Smooth muscle cell (in vitro differentiated cells): ENCODE measurements around the gene DNAJC4. TPM values are rescaled to one million over a fixed set of nuclear protein-coding genes. Genes with fewer than 3 reads are reported as not detected.
"Not testable (repeated sequence)": the region's sequence is repeated elsewhere in the genome, so short reads cannot be mapped to it uniquely, and the experiment has no call there.

Source experiments
- DNase-seq: peaks from one replicate; lab custom pipeline; 2025; ENCODE audit not compliant: unreplicated experiment; lab: John Stamatoyannopoulos, UW
- H2AFZ ChIP-seq: fragments of 200-600 bp; sonication (generic); 2 replicates; pipeline ENCODE4 v1.6.0; 2016; ENCODE audit warnings: antibody characterized with exemption, low read depth, mild to moderate bottlenecking
- H3F3A ChIP-seq: fragments of 200-600 bp; sonication (generic); 2 replicates; pipeline ENCODE4 v1.6.0; 2017; ENCODE audit warnings: antibody characterized with exemption, low read depth
- H3K27ac ChIP-seq: fragments of 200-600 bp; sonication (generic); 2 replicates; pipeline ENCODE4 v1.5.1; 2016; ENCODE audit warnings: low read depth, mild to moderate bottlenecking
- H3K27me3 ChIP-seq: fragments of 200-600 bp; sonication (generic); 2 replicates; pipeline ENCODE4 v1.6.1; 2016; ENCODE audit warnings: low read depth, mild to moderate bottlenecking
- H3K36me3 ChIP-seq: fragments of 200-600 bp; sonication (generic); 2 replicates; pipeline ENCODE4 v1.5.1; 2016; ENCODE audit warnings: low read depth
- H3K4me1 ChIP-seq: fragments of 200-600 bp; sonication (generic); 2 replicates; pipeline ENCODE4 v1.5.1; 2016; ENCODE audit warnings: low read depth
- H3K4me2 ChIP-seq: fragments of 200-600 bp; sonication (generic); 2 replicates; pipeline ENCODE4 v1.6.0; 2016; ENCODE audit warnings: mild to moderate bottlenecking
- H3K4me3 ChIP-seq: fragments of 200-600 bp; sonication (generic); 2 replicates; pipeline ENCODE4 v1.5.1; 2016; ENCODE audit warnings: mild to moderate bottlenecking
- H3K79me2 ChIP-seq: fragments of 200-600 bp; sonication (generic); 2 replicates; pipeline ENCODE4 v1.6.0; 2016; ENCODE audit warnings: low read depth, mild to moderate bottlenecking
- H3K9ac ChIP-seq: fragments of 200-600 bp; sonication (generic); 2 replicates; pipeline ENCODE4 v1.6.0; 2016; ENCODE audit warnings: low read depth
- H3K9me3 ChIP-seq: fragments of 200-600 bp; sonication (generic); replicated peaks from 2 replicates; pipeline ENCODE4 v1.5.1; 2016; ENCODE audit warnings: low read depth
- H4K20me1 ChIP-seq: fragments of 200-600 bp; sonication (generic); 2 replicates; pipeline ENCODE4 v1.6.0; 2016; ENCODE audit warnings: low read depth
- CTCF ChIP-seq: fragments of 200-600 bp; sonication (generic); IDR thresholded peaks from 2 replicates; pipeline ENCODE4 v1.5.1; 2017; ENCODE audit warnings: borderline replicate concordance, mild to moderate bottlenecking, antibody characterized with exemption; ENCODE audit not compliant: insufficient read depth, poor library complexity, severe bottlenecking
- WGBS: methylation state at CpG from one replicate; pipeline ENCODE4 v1.1.7; 2016; ENCODE audit warnings: low lambda C conversion rate; 5-methylcytosine and 5-hydroxymethylcytosine counted together
- polyA plus RNA-seq: library from polyadenylated mRNA; unstranded; fragments of >200 nt; fragmentation: Nextera tagmentation; extraction: Ambion mirVana; gene quantifications from 2 replicates; pipeline ENCODE4 v1.2.1, GENCODE V29; 2016
- total RNA-seq: library from RNA; depleted of rRNA; stranded (reverse); fragments of >200 nt; gene quantifications from 2 replicates; pipeline ENCODE4 v1.2.3, GENCODE V29; 2014

Gene DNAJC4
- total and polyA plus RNA-seq, 2 experiments from 2014 or later = 14.5 to 78.5 TPM

- Histone ChIP-seq H3K4me1 (peaks cover 21% of the 10 kb centered on the region), H3K9ac (peak overlapping the region; percentile 74), H3F3A (peaks cover 7% of the 10 kb centered on the region), H2AFZ (no peak overlapping the region), H3K4me2 (peak overlapping the region; percentile 89), H3K79me2 (peaks cover 19% of the 10 kb centered on the region), H3K4me3 (peak overlapping the region; percentile 63), H3K27ac (peak overlapping the region; percentile 87), H3K27me3 (no peaks in the 10 kb centered on the region), H3K9me3 (no peaks in the 10 kb centered on the region), H4K20me1 (peaks cover 30% of the 10 kb centered on the region), H3K36me3 (no peaks in the 10 kb centered on the region)
- no peak for DNase-seq
- no peak for TF ChIP-seq CTCF
- 66% methylated on average over 6 of the region's 6 CpGs for WGBS
Measured at GRCh38 chr11:64244966-64245365, 14.6 kb downstream of the DNAJC4 start.

DNA sequence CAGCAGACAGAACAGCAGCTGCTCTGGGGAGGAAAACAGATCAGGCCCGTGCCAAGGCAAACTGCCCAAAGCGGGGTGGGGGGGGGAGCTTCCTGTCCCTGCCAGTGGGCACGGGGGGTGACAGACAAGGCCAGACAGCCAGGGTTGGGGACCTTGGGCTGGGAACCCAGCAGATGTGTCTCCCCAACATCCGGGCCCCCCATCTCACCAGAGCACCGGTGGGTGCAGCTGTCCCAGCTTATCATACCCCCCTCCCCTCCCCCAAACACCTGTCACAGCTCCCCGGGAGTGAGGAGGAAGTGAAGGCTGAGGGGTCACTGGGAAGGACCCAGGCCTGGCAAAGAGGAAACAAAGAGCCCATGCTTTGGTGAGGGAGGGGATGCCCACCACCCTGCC is 15.1 kb downstream of the DNAJC4 start:
- Histone ChIP-seq H3K9ac (peak overlapping the region; percentile 74), H4K20me1 (peaks cover 30% of the 10 kb centered on the region), H3K79me2 (peaks cover 19% of the 10 kb centered on the region), H3F3A (peaks cover 7% of the 10 kb centered on the region), H3K4me3 (peak overlapping the region; percentile 63), H3K27me3 (no peaks in the 10 kb centered on the region), H3K36me3 (no peaks in the 10 kb centered on the region), H3K9me3 (no peaks in the 10 kb centered on the region), H3K4me1 (peaks cover 21% of the 10 kb centered on the region), H3K4me2 (peak overlapping the region; percentile 89), H3K27ac (peak overlapping the region; percentile 87), H2AFZ (no peak overlapping the region)
- WGBS = 23% methylated on average over 5 of the region's 6 CpGs
- DNase-seq = no peak
- no peak for TF ChIP-seq CTCF

- Histone ChIP-seq H3K27me3 (no peaks in the 10 kb centered on the region), H3K9ac (peak overlapping the region; percentile 80), H2AFZ (no peak overlapping the region), H3K4me2 (peak overlapping the region; percentile 89), H3K9me3 (no peaks in the 10 kb centered on the region), H3F3A (peaks cover 7% of the 10 kb centered on the region), H3K27ac (peak overlapping the region; percentile 87), H3K4me3 (peak overlapping the region; percentile 63), H3K79me2 (peaks cover 19% of the 10 kb centered on the region), H3K36me3 (no peaks in the 10 kb centered on the region), H4K20me1 (peaks cover 30% of the 10 kb centered on the region), H3K4me1 (peaks cover 25% of the 10 kb centered on the region)
- DNase-seq = peak; percentile 33
- 1% methylated on average over 45 of the region's 46 CpGs for WGBS
- TF ChIP-seq CTCF = no peak
Measured at GRCh38 chr11:64245797-64246620, 15.7 kb downstream of the DNAJC4 start.

- not testable (repeated sequence) for H3K27me3 ChIP-seq, H3F3A ChIP-seq, DNase-seq, H3K36me3 ChIP-seq, H3K9me3 ChIP-seq, H2AFZ ChIP-seq, H3K4me2 ChIP-seq, H3K9ac ChIP-seq
- Histone ChIP-seq H3K4me1 (peaks cover 25% of the 10 kb centered on the region), H3K4me3 (peak overlapping the region; percentile 63), H3K27ac (peak overlapping the region; percentile 87), H3K79me2 (peaks cover 19% of the 10 kb centered on the region), H4K20me1 (peaks cover 30% of the 10 kb centered on the region)
- 0% methylated on average over 20 of the region's 43 CpGs for WGBS
Measured at GRCh38 chr11:64246621-64246870, 16.2 kb downstream of the DNAJC4 start.
